DMS114 treated with DMSO at 0.1 percent for 48 hours (cell line): Measurements from ENCODE around the gene IFNGR2.
"Not testable (repeated sequence)": the region's sequence is repeated elsewhere in the genome, so short reads cannot be mapped to it uniquely, and the experiment has no call there.

Source experiments
- DNase-seq: peaks from one replicate; lab custom pipeline; 2025; ENCODE audit not compliant: unreplicated experiment; lab: John Stamatoyannopoulos, UW

Gene IFNGR2

GRCh38 chr21:33437140-33437539, 33.9 kb downstream of the IFNGR2 start:
- no peak for DNase-seq

- DNase-seq: no peak
These were observed 38.6 kb downstream of the IFNGR2 start for GRCh38 chr21:33441489-33442477.

- no peak for DNase-seq
These were observed 40.0 kb downstream of the IFNGR2 start for GRCh38 chr21:33443194-33443593.

GRCh38 chr21:33444499-33444898, 41.3 kb downstream of the IFNGR2 start:
- no peak for DNase-seq

GRCh38 chr21:33446620-33447019, 43.4 kb downstream of the IFNGR2 start:
- DNase-seq: not testable (repeated sequence)

- no peak for DNase-seq
These were observed 46.4 kb downstream of the IFNGR2 start for GRCh38 chr21:33449616-33450015.

GRCh38 chr21:33451634-33452071, 48.4 kb downstream of the IFNGR2 start:
- DNase-seq: no peak

GRCh38 chr21:33452362-33452761, 49.1 kb downstream of the IFNGR2 start:
- DNase-seq: no peak

GRCh38 chr21:33455686-33456446, 52.7 kb downstream of the IFNGR2 start:
- no peak for DNase-seq

GRCh38 chr21:33458861-33459260, 55.6 kb downstream of the IFNGR2 start:
- no peak for DNase-seq

GRCh38 chr21:33461538-33462250, 58.5 kb downstream of the IFNGR2 start:
- no peak for DNase-seq

GRCh38 chr21:33469183-33469582, 66.0 kb downstream of the IFNGR2 start:
- DNase-seq: not testable (repeated sequence)

GRCh38 chr21:33470701-33471100, 67.5 kb downstream of the IFNGR2 start:
- no peak for DNase-seq

GRCh38 chr21:33473344-33473743, 70.1 kb downstream of the IFNGR2 start:
- no peak for DNase-seq

- no peak for DNase-seq
These were observed 73.9 kb downstream of the IFNGR2 start for GRCh38 chr21:33477066-33477465.

- no peak for DNase-seq
These were observed 75.0 kb downstream of the IFNGR2 start for GRCh38 chr21:33478182-33478581.

- DNase-seq: no peak
These were observed 75.9 kb downstream of the IFNGR2 start for GRCh38 chr21:33478935-33479678.

GRCh38 chr21:33479679-33480480, 76.7 kb downstream of the IFNGR2 start, which contains the start of gene TMEM50B:
Gene TMEM50B, minus strand, starts transcription at chr21:33479974. Its CDS starts 11,089 bp downstream, at chr21:33468885.
- DNase-seq: peak; percentile 73

- no peak for DNase-seq
These were observed 77.4 kb downstream of the IFNGR2 start for GRCh38 chr21:33480481-33481103.
